ENCODE results near the gene SHROOM2.
A peak's percentile ranks its signal among the peaks of the same experiment; 100 is the strongest.
"Not testable (repeated sequence)": the region's sequence is repeated elsewhere in the genome, so short reads cannot be mapped to it uniquely, and the experiment has no call there.

Gene SHROOM2

GRCh38 chrX:9785944-9786797 is at the start of gene SHROOM2:
Gene SHROOM2, plus strand, starts transcription at chrX:9786429. Its CDS starts 117 bp downstream, at chrX:9786546.
- DNase-seq: peak; percentile 15

GRCh38 chrX:9737363-9737762 is 48.9 kb upstream of the SHROOM2 start:
- no peak for DNase-seq

GRCh38 chrX:9738151-9738550 is 48.1 kb upstream of the SHROOM2 start:
- DNase-seq: no peak

GRCh38 chrX:9739130-9739529 is 47.1 kb upstream of the SHROOM2 start:
- no peak for DNase-seq

GRCh38 chrX:9745417-9746115 is 40.7 kb upstream of the SHROOM2 start:
- no peak for DNase-seq

GRCh38 chrX:9746148-9746888 is 39.9 kb upstream of the SHROOM2 start:
- no peak for DNase-seq

- DNase-seq: no peak
These were observed 38.6 kb upstream of the SHROOM2 start for GRCh38 chrX:9747644-9748043.

GRCh38 chrX:9749146-9749692 is 37.0 kb upstream of the SHROOM2 start:
- DNase-seq: no peak

GRCh38 chrX:9757366-9757765 is 28.9 kb upstream of the SHROOM2 start:
- no peak for DNase-seq

- no peak for DNase-seq
These were observed 28.1 kb upstream of the SHROOM2 start for GRCh38 chrX:9758021-9758638.

GRCh38 chrX:9759337-9759736 is 26.9 kb upstream of the SHROOM2 start:
- DNase-seq: no peak

GRCh38 chrX:9765072-9765736 is 21.0 kb upstream of the SHROOM2 start:
- DNase-seq: no peak

GRCh38 chrX:9765737-9766097 is 20.5 kb upstream of the SHROOM2 start, which contains the start of gene GPR143:
Gene GPR143, minus strand, starts transcription at chrX:9765847. Its CDS starts 30 bp downstream, at chrX:9765817.
- DNase-seq: no peak

- no peak for DNase-seq
These were observed 18.9 kb upstream of the SHROOM2 start for GRCh38 chrX:9767375-9767774.

GRCh38 chrX:9768321-9768839 is 17.8 kb upstream of the SHROOM2 start:
- DNase-seq: not testable (repeated sequence)

- no peak for DNase-seq
These were observed 15.9 kb upstream of the SHROOM2 start for GRCh38 chrX:9770319-9770718.

GRCh38 chrX:9772943-9773342 is 13.3 kb upstream of the SHROOM2 start:
- DNase-seq: no peak

GRCh38 chrX:9775930-9776329 is 10.3 kb upstream of the SHROOM2 start:
- DNase-seq: no peak

GRCh38 chrX:9781941-9782340 is 4.3 kb upstream of the SHROOM2 start:
- DNase-seq: no peak

GRCh38 chrX:9784332-9784731 is 1.9 kb upstream of the SHROOM2 start:
- no peak for DNase-seq

- no peak for DNase-seq
These were observed 830 bp upstream of the SHROOM2 start for GRCh38 chrX:9785254-9785943.
